Inferior parietal cortex (tissue), 1 donor: ENCODE results near the gene PDPK1.
"Not testable (repeated sequence)": the region's sequence is repeated elsewhere in the genome, so short reads cannot be mapped to it uniquely, and the experiment has no call there.

Experiments
- DNase-seq: peaks from one replicate; pipeline ENCODE4 v3.0.0-alpha.2; 2016; ENCODE audit errors: extremely low spot score

The PDPK1 gene

DNA sequence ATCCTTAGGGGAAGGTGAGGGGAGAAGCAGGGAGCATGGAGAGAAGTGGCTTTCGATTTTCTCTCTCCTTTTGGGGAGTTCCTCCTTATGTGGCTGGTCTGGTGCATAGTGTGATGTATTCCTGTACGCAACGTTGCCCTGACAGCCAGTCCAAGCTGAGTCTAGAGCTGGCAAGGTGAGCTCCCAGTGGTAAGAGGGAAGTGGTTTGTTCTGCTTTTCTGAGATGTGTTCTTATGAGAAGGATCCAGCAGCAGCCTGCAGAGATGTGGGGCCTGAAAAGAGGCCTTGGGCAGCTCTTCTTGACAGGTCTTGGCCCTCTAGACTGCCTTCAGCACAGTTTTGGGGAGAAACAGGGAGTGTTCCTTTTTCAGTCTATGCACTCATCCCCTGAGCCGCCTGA is 3.1 kb downstream of the PDPK1 start:
- not testable (repeated sequence) for DNase-seq

- DNase-seq: not testable (repeated sequence)
Observed at GRCh38 chr16:2541409-2541808, 3.6 kb downstream of the PDPK1 start.

GRCh38 chr16:2543771-2544170 is 6.0 kb downstream of the PDPK1 start:
- not testable (repeated sequence) for DNase-seq

GRCh38 chr16:2550283-2550878 is 12.6 kb downstream of the PDPK1 start:
- DNase-seq: not testable (repeated sequence)

DNA sequence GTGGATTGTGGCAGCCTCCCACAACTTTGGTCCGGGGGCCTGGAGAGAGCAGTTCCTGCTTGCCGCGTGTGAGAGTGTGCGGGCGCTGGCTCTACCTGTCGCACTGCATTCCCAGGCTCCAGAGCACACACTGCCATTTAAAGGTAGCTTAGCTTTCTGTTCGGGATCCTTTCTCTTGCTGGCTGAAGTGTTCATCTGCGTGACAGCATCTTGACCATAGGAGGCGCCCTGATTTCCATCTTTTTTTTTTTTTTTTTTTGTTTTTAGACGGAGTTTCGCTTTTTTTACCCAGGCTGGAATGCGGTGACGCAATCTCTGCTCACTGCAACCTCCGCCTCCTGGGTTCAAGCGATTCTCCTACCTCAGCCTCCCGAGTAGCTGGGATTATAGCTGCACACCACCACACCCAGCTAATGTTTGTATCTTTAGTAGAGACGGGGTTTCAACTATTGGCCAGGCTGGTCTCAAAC is 13.6 kb downstream of the PDPK1 start:
- DNase-seq: not testable (repeated sequence)

DNA sequence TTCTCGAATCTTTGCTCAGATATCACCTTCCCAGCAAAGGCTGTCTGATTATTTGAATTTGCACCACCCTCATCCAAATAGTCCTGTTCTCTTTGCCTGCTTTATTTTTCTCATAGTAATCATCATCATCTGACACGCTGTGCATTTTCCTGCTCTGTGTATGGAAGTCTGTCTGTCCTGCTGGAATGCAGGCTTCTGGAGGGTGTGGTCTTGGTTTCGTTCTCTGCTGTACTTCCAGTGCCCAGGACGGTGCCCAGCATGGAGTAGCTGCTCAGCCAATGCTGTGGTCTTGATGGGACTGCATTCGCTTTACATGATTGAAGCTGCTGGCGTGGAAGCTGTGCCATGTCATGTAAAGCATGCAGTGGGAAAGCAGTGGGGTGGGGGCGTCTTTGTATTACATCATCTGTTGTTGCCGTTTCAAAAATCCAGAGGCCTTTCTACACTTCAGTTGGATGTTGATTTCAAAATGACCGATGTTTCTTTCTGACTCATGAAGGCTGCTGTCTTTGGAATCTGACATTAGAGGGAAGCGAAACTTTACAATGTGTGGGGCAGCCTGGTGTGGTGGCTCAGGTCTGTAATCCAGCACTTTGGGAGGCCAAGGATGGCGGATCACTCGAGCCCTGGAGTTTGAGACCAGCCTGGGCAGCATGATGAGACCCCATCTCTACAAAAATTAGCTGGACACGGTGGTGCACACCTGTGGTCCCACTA is 17.0 kb downstream of the PDPK1 start:
- not testable (repeated sequence) for DNase-seq

DNA sequence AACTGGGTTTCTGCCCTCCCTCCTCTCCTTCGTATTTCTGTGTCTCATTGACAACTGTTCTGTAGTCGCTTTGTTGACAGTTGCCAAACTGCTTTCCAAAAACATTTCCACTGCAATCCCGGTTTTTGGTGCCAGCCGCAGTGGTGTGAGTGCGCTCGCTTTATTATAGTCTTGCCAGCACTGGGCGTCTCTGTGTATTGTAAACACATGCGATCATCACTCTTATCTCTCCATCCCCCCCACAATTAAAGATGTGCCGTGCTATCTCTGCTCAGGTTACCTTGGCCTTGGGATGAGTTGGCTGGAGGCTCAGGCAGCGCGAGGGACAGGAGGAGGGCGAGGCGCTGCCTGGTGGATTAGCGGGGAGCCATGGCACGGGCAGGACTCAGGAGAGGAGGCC is 19.3 kb downstream of the PDPK1 start:
- DNase-seq: not testable (repeated sequence)

GRCh38 chr16:2560131-2560797 is 22.4 kb downstream of the PDPK1 start:
- DNase-seq: not testable (repeated sequence)

GRCh38 chr16:2560798-2561133 is 22.9 kb downstream of the PDPK1 start:
- not testable (repeated sequence) for DNase-seq

GRCh38 chr16:2567506-2567905 is 29.7 kb downstream of the PDPK1 start:
- not testable (repeated sequence) for DNase-seq

- DNase-seq: not testable (repeated sequence)
Observed at GRCh38 chr16:2568573-2568972, 30.8 kb downstream of the PDPK1 start.

GRCh38 chr16:2572704-2573103 is 34.9 kb downstream of the PDPK1 start:
- not testable (repeated sequence) for DNase-seq

- DNase-seq: not testable (repeated sequence)
Observed at GRCh38 chr16:2575839-2576238, 38.0 kb downstream of the PDPK1 start.

GRCh38 chr16:2577044-2577443 is 39.2 kb downstream of the PDPK1 start:
- not testable (repeated sequence) for DNase-seq

- not testable (repeated sequence) for DNase-seq
Observed at GRCh38 chr16:2578905-2579304, 41.1 kb downstream of the PDPK1 start.

- not testable (repeated sequence) for DNase-seq
Observed at GRCh38 chr16:2580143-2580542, 42.3 kb downstream of the PDPK1 start.

DNA sequence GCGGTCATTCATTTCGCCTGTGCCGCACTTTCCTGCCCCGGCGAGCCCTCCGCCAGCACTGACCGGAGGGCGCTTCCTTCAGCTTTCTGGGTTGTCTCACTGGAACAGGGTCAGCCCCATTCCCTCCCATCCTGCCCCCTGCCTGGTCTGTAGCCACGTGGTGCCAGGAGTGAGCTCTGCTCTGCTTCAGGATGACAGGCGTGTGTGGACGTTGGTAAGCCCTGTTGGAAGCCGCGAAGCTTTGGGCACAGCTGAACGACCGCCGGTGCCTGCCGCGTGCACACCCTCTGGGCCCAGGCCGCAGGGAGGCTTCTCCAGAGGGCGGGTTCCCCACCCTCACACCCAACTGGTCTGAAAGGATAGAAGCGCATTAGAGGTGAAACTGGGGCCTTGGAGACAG is 43.0 kb downstream of the PDPK1 start:
- not testable (repeated sequence) for DNase-seq

DNA sequence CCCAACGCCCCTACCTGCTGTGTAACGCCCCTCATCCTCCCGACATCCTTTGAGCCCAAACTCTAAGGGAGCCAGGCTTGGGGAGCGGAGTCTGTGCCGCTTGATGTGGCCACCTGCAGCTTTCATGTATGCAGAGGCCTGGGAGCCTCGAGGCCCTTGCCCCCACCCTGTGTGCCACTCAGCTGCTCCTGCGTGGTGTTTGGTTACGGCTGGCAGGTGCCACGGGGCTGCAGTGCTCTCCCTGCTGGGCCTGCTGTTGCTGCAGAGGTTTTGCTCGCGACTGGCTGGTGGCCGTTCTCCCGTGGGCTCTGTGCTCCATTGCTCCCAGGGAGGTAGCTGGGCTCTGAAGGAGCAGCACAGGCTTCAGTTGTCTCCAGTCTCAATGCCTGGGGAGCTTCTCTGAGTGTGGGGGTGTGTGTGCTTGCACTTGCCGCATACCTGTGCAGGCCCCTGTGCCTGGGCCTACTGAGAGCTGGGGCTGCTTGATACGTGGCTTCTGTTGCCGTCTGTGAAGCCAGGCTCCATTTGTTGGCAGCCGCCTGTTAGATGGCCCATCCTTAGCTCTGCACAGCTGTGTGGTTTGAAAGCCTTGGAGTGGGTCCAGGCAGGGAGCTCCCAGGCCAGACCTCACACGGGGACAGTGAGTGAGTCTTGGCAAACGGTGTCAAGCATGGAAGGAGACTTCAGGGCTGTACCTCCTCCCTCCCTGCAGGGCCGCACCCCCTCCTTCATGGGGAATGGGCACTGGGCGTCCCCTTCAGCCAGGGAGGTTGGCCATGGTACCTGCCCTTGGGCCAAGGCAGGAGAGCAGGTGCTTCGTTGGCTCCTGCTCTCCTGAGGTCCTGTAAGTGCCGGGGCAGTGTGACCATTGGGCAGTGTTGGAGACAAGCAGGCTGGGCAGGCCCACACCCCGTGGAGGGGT is 47.2 kb downstream of the PDPK1 start:
- no peak for DNase-seq

GRCh38 chr16:2585651-2586081 is 47.8 kb downstream of the PDPK1 start:
- DNase-seq: no peak

DNA sequence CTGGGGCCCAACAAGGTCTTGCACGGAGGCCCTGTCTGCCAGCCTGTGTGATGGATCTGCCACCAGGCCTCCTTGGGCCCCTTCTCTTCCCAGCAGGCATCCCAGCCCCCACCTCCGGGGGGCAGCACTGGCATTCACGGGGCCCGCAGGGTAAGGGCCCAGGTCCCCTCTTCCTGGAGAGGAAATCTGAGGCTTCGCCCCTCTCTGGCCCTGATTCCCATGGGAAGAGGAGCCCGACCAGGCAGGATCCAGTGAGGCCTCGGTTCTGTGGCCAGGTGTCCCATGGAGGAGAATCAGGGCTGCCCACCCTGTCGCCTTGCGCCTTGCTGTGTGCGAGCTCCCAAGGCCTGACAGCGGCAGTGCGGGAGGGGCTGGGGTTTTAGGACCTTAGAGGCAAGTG is 48.4 kb downstream of the PDPK1 start:
- no peak for DNase-seq

GRCh38 chr16:2586901-2587480 is 49.2 kb downstream of the PDPK1 start:
- no peak for DNase-seq
